GM12878 (cell line): ENCODE data around the gene MT1E. TPM values are rescaled to one million over a fixed set of nuclear protein-coding genes. Genes with fewer than 3 reads are reported as not detected.

Experiments used
- ATAC-seq: fragments of 200-7000 bp; cut with Tn5 transposase; 3 replicates; pipeline ENCODE4 v1.9.1; 2020; ENCODE audit warnings: mild to moderate bottlenecking, moderate library complexity
- BruUV-seq: library from RNA; stranded (reverse); fragments of 400-500 nt; replicated peaks from 2 replicates; lab custom pipeline; 2021; lab: Mats Ljungman, UMichigan
- CTCF ChIA-PET: fragments of 300-600 bp; sonication (Branson Sonifier 250); formaldehyde crosslinking; extraction: SDS; loops from one replicate; lab custom pipeline; 2021; ENCODE audit warnings: inconsistent platforms; lab: Yijun Ruan, JAX
- POLR2A ChIA-PET: fragments of 350-600 bp; formaldehyde crosslinking; extraction: SDS; loops from one replicate; lab custom pipeline; 2021; ENCODE audit warnings: inconsistent platforms; lab: Charles Lee
- RAD21 ChIA-PET: fragments of 300-600 bp; sonication (Branson Sonifier 250); formaldehyde crosslinking; loops from one replicate; lab custom pipeline; 2023; ENCODE audit warnings: antibody characterized with exemption; ENCODE audit not compliant: unreplicated experiment; lab: Charles Lee
- SMC1A ChIA-PET: fragments of 300-600 bp; sonication (Branson Sonifier 250); formaldehyde crosslinking; loops from one replicate; lab custom pipeline; 2023; ENCODE audit not compliant: unreplicated experiment, uncharacterized antibody; lab: Charles Lee
- DNase-seq: peaks from one replicate; pipeline ENCODE4 v3.0.0-alpha.2; 2011; ENCODE audit warnings: low read depth, low spot score
- FAIRE-seq: peaks from 3 replicates; lab custom pipeline; 2011; peaks lifted over from hg19 to GRCh38; lab: Jason Lieb, UNC
- H2AFZ ChIP-seq: 2 replicates; pipeline ENCODE4 v1.6.0; 2011; ENCODE audit warnings: low read depth, low read length, control low read depth; ENCODE audit not compliant: control insufficient read depth
- H3K27ac ChIP-seq: 2 replicates; pipeline ENCODE4 v1.5.1; 2011; ENCODE audit warnings: control low read depth; ENCODE audit not compliant: control insufficient read depth, insufficient read depth
- H3K27me3 ChIP-seq, 2 experiments: replicated peaks in 1 of 2; 2 replicates each; pipeline versions ENCODE4 v1.6.0 to v1.6.1; 2011; ENCODE audit warnings: low read length in 1 of 2; ENCODE audit not compliant: control insufficient read depth in 2 of 2, insufficient read depth in 2 of 2
- H3K36me3 ChIP-seq, 2 experiments: 2 replicates each; pipeline ENCODE4 v1.5.1; 2011; ENCODE audit warnings: low read length in 1 of 2; ENCODE audit not compliant: control insufficient read depth in 2 of 2, insufficient read depth in 2 of 2
- H3K4me1 ChIP-seq: 2 replicates; pipeline ENCODE4 v1.6.1; 2011; ENCODE audit warnings: mild to moderate bottlenecking, low read length, moderate library complexity, mixed read lengths; ENCODE audit not compliant: control insufficient read depth, insufficient read depth
- H3K4me2 ChIP-seq: 2 replicates; pipeline ENCODE4 v1.6.0; 2011; ENCODE audit warnings: control low read depth; ENCODE audit not compliant: control insufficient read depth, insufficient read depth
- H3K4me3 ChIP-seq: fragments of 200-600 bp; sonication (generic); 2 replicates; pipeline ENCODE4 v1.5.1; 2016
- H3K79me2 ChIP-seq: 2 replicates; pipeline ENCODE4 v1.6.0; 2011; ENCODE audit warnings: low read length; ENCODE audit not compliant: control insufficient read depth, insufficient read depth
- H3K9ac ChIP-seq: 2 replicates; pipeline ENCODE4 v1.8.0; 2011; ENCODE audit warnings: low read length, control low read depth, mixed read lengths; ENCODE audit not compliant: control insufficient read depth, insufficient read depth
- H3K9me3 ChIP-seq: replicated peaks from 3 replicates; pipeline ENCODE4 v1.5.1; 2011; ENCODE audit warnings: mild to moderate bottlenecking, low read length; ENCODE audit not compliant: control insufficient read depth, insufficient read depth
- H4K20me1 ChIP-seq: 2 replicates; pipeline ENCODE4 v1.6.0; 2011; ENCODE audit not compliant: control insufficient read depth, insufficient read depth
- BCL3 ChIP-seq: IDR thresholded peaks from 2 replicates; pipeline ENCODE4 v1.6.1; 2011; ENCODE audit warnings: borderline replicate concordance, low read depth, mild to moderate bottlenecking, moderate library complexity, low read length; ENCODE audit not compliant: insufficient read depth, poor library complexity, severe bottlenecking
- KDM1A ChIP-seq: fragments of 200-600 bp; sonication (generic); IDR thresholded peaks from 2 replicates; pipeline ENCODE4 v1.6.1; 2016; ENCODE audit warnings: borderline replicate concordance
- NBN ChIP-seq: fragments of 450-650 bp; IDR thresholded peaks from 2 replicates; pipeline ENCODE4 v1.6.1; 2016
- RAD21 ChIP-seq: IDR thresholded peaks from 2 replicates; pipeline ENCODE4 v1.6.1; 2011; ENCODE audit warnings: mild to moderate bottlenecking, low read depth, low read length, moderate library complexity; ENCODE audit not compliant: insufficient read depth
- RFX5 ChIP-seq: IDR thresholded peaks from 2 replicates; pipeline ENCODE4 v1.6.1; 2011; ENCODE audit warnings: low read depth, low read length, improper control_type of control experiment
- SMC3 ChIP-seq: IDR thresholded peaks from 2 replicates; pipeline ENCODE4 v1.6.1; 2011; ENCODE audit warnings: low read length, improper control_type of control experiment, borderline replicate concordance
- SUPT20H ChIP-seq: IDR thresholded peaks from 2 replicates; pipeline ENCODE4 v1.6.1; 2011; ENCODE audit warnings: low read depth, mild to moderate bottlenecking, low read length, moderate library complexity, borderline replicate concordance; ENCODE audit not compliant: control insufficient read depth
- YBX1 ChIP-seq: fragments of 450-650 bp; IDR thresholded peaks from 2 replicates; pipeline ENCODE4 v1.6.1; 2016; ENCODE audit warnings: antibody characterized with exemption
- ZZZ3 ChIP-seq: IDR thresholded peaks from 2 replicates; pipeline ENCODE4 v1.6.1; 2011; ENCODE audit warnings: low read depth; ENCODE audit not compliant: control insufficient read depth, insufficient read length
- WGBS: methylation state at CpG from one replicate; pipeline ENCODE4 v1.1.6; 2016; ENCODE audit warnings: low lambda C conversion rate; ENCODE audit not compliant: insufficient replicate concordance, insufficient coverage; ENCODE audit errors: missing lambda C conversion rate; 5-methylcytosine and 5-hydroxymethylcytosine counted together
- in situ Hi-C: fragments of 300-500 bp; cut with MboI; formaldehyde crosslinking; loops from 9 replicates; pipeline ENCODE4 v1.14.3; 2018; ENCODE audit warnings: mixed read lengths
- intact Hi-C: fragments of 100-400 bp; cut with micrococcal nuclease; formaldehyde crosslinking; loops from one replicate; pipeline ENCODE4 v1.14.2; 2022; ENCODE audit not compliant: unreplicated experiment
- polyA plus RNA-seq, 11 experiments: library from polyadenylated mRNA; depleted of rRNA in 4 of 11; unstranded in 6 of 11; stranded (reverse) in 5 of 11; fragments of >200 nt; fragmentation: Nextera tagmentation in 4 of 11; fragmentation: Illumina TruSeq in 1 of 11; extraction: Ambion mirVana in 4 of 11; extraction: Trizol in 1 of 11; gene quantifications; 1 replicate in 1 of 11; 2 replicates in 10 of 11; pipeline versions ENCODE4 v1.2.1 to v1.2.3, GENCODE V29; 2011 to 2016; ENCODE audit warnings: inconsistent platforms in 2 of 11, missing spikeins in 2 of 11, low read depth in 1 of 11
- total RNA-seq, 4 experiments: library from RNA; depleted of rRNA in 3 of 4; stranded (reverse); fragments of >200 nt in 3 of 4; fragmentation: Illumina TruSeq in 1 of 4; extraction: Trizol in 1 of 4; gene quantifications; 2 replicates each; pipeline versions ENCODE4 v1.2.1 to v1.2.3, GENCODE V29; 2013 to 2021
- TF ChIP-seq, protein P1 (sequence below), 3 experiments: IDR thresholded peaks in 2 of 3; conservative IDR thresholded peaks in 1 of 3; 2 replicates each; pipeline ENCODE4 v1.5.1; 2011; ENCODE audit warnings: low read depth in 3 of 3, low read length in 3 of 3, mild to moderate bottlenecking in 3 of 3, control low read depth in 2 of 3, moderate library complexity in 2 of 3, inconsistent platforms in 1 of 3, mixed read lengths in 1 of 3; ENCODE audit not compliant: control insufficient read depth in 2 of 3, insufficient read depth in 1 of 3; ENCODE audit errors: extremely low read depth in 1 of 3
- TF ChIP-seq, protein P2 (sequence below): fragments of 450-650 bp; IDR thresholded peaks from 2 replicates; pipeline ENCODE4 v1.6.1; 2016; ENCODE audit warnings: mild to moderate bottlenecking

The MT1E gene
- total and polyA plus RNA-seq, 10 of the 15 experiments (the other 5 are each of a cell fraction or from before 2014, with no cell fraction given), result 5.8 to 22.3 (median 16.5) TPM

DNA sequence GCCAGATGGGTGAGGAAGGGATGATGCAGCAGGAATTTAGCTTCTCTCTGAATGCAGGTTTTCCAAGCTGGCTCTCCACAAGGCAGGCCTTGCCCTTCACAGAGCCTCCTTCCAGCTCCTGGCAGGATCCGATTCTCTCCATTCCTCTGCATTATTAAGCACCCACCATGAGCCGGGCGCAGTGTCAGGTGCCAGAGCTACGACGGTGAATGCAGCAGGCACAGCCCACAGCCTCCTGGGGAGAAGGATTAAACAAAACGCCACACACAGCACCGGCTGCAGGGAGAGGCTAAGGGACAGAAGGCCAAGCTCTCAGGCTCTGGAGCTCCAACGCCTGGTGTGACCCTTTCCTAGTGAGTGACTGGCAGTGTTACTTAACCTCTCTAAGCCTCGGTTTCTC lies 24.3 kb upstream of the MT1E start (continued):
- TF ChIP-seq RAD21 (no peak), YBX1 (no peak), BCL3 (no peak)

DNA sequence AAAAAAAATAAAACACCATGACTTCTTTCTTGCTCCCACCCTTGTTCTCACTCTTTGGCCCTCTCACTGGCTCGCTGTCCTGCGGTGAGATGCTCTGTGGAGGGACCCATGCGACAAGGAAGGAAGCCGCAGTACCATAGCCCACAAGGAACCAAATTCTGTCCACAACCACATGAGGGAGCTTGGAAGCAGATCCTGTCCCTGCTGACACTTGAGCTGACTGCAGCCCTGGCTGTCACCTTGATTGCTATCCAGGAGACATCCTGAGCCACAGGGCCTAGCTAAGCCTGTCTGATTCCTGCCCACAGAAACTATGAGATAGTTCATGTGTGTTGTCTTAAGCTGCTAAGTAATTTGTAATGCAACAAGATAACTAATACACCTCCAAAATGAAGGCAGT lies 22.0 kb upstream of the MT1E start:
- WGBS, result 48% methylated on average over 4 of the region's 4 CpGs
- H3K27ac ChIP-seq, result no peak overlapping the region
- H3K9me3 ChIP-seq, result no peaks in the 10 kb centered on the region
- no peak overlapping the region for H3K9ac ChIP-seq
- no peak overlapping the region for H2AFZ ChIP-seq
- H4K20me1 ChIP-seq, result no peaks in the 10 kb centered on the region
- no peaks in the 10 kb centered on the region for H3K36me3 ChIP-seq
- no peak overlapping the region for H3K4me2 ChIP-seq
- POLR2A ChIA-PET, result interaction anchor here (0.5 to 1.4 kb wide), 2 partner anchors 19 to 98 kb away, joined by 3 to 6 read pairs; no protein-coding TSS in a partner anchor
- in situ Hi-C loops (no loop called here), intact Hi-C loops (no loop called here)
- ATAC-seq (no peak), DNase-seq (no peak), FAIRE-seq (no peak)
- no peaks in the 10 kb centered on the region; a peak in 2 of 4 replicates for H3K27me3 ChIP-seq
- RAD21 ChIA-PET, result interaction anchor here (1.0 to 4.9 kb wide), 3 partner anchors 20 to 98 kb away, joined by 3 to 44 read pairs (median 3); no protein-coding TSS in a partner anchor
- SMC1A ChIA-PET, result interaction anchor here (0.7 to 2.8 kb wide), 6 partner anchors 9 to 624 kb away, joined by 3 to 22 read pairs (median 4); no protein-coding TSS in a partner anchor
- BruUV-seq, result no TSS peak
- peaks cover 4% of the 10 kb centered on the region for H3K4me1 ChIP-seq
- CTCF ChIA-PET, result interaction anchor here (0.6 to 10.0 kb wide), 11 partner anchors 11 to 190 kb away, joined by 3 to 77 read pairs (median 4); partner anchors contain the start of gene MT1G
- no peaks in the 10 kb centered on the region for H3K79me2 ChIP-seq
- no peak overlapping the region for H3K4me3 ChIP-seq
- TF ChIP-seq SUPT20H, result no peak
- no peak for TF ChIP-seq RFX5
- TF ChIP-seq SMC3, result peak; percentile 42; the same call in 1 of the 2 replicates
- TF ChIP-seq ZZZ3, result no peak
- TF ChIP-seq, protein P1, sequence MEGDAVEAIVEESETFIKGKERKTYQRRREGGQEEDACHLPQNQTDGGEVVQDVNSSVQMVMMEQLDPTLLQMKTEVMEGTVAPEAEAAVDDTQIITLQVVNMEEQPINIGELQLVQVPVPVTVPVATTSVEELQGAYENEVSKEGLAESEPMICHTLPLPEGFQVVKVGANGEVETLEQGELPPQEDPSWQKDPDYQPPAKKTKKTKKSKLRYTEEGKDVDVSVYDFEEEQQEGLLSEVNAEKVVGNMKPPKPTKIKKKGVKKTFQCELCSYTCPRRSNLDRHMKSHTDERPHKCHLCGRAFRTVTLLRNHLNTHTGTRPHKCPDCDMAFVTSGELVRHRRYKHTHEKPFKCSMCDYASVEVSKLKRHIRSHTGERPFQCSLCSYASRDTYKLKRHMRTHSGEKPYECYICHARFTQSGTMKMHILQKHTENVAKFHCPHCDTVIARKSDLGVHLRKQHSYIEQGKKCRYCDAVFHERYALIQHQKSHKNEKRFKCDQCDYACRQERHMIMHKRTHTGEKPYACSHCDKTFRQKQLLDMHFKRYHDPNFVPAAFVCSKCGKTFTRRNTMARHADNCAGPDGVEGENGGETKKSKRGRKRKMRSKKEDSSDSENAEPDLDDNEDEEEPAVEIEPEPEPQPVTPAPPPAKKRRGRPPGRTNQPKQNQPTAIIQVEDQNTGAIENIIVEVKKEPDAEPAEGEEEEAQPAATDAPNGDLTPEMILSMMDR (IDR thresholded peaks at IDR 0.05 in 2 of 3, conservative IDR thresholded peaks at IDR 0.05 in 1 of 3; ENCODE audit: control insufficient read depth in 2 of 3, extremely low read depth in 1 of 3, insufficient read depth in 1 of 3, low read depth in 3 of 3, low read length in 3 of 3), result peak; percentile 5 to 50 (median 33); a peak in 4 of 6 replicates
- TF ChIP-seq, protein P2, sequence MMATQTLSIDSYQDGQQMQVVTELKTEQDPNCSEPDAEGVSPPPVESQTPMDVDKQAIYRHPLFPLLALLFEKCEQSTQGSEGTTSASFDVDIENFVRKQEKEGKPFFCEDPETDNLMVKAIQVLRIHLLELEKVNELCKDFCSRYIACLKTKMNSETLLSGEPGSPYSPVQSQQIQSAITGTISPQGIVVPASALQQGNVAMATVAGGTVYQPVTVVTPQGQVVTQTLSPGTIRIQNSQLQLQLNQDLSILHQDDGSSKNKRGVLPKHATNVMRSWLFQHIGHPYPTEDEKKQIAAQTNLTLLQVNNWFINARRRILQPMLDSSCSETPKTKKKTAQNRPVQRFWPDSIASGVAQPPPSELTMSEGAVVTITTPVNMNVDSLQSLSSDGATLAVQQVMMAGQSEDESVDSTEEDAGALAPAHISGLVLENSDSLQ, result peak; percentile 36; the same call in 1 of the 2 replicates
- peak; percentile 42; the same call in 1 of the 2 replicates for TF ChIP-seq RAD21
- no peak for TF ChIP-seq KDM1A
- no peak for TF ChIP-seq NBN
